ENCODE measurements around the gene HESX1.
A peak's percentile ranks its signal among the peaks of the same experiment; 100 is the strongest.

HESX1 gene

DNA sequence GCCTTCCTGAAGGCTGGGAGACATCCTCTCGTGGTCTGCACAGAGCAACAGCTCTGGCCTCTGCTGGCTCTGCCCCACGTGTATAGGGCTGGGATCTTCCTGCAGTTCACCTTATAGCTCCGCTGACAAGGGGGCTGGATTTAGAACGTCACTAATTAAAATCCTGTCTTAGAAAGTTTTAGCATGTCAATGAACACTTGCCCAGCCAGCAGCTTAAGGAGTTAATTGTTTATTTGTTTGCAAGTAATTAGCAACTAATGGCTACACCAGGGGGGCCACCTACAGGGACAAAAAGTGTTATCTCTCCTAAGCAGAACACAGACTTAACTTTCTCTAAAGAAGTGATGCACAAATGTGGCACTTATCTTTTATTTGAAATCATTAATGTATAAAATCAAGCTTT, at the start of gene HESX1:
HESX1 (minus strand) TSS at position 84 of the 403 bp plus-strand sequence; CDS start at position 24, 60 bp downstream.
- DNase-seq: no peak

GRCh38 chr3:57244946-57245345, 45.2 kb upstream of the HESX1 start:
- DNase-seq: no peak

DNA sequence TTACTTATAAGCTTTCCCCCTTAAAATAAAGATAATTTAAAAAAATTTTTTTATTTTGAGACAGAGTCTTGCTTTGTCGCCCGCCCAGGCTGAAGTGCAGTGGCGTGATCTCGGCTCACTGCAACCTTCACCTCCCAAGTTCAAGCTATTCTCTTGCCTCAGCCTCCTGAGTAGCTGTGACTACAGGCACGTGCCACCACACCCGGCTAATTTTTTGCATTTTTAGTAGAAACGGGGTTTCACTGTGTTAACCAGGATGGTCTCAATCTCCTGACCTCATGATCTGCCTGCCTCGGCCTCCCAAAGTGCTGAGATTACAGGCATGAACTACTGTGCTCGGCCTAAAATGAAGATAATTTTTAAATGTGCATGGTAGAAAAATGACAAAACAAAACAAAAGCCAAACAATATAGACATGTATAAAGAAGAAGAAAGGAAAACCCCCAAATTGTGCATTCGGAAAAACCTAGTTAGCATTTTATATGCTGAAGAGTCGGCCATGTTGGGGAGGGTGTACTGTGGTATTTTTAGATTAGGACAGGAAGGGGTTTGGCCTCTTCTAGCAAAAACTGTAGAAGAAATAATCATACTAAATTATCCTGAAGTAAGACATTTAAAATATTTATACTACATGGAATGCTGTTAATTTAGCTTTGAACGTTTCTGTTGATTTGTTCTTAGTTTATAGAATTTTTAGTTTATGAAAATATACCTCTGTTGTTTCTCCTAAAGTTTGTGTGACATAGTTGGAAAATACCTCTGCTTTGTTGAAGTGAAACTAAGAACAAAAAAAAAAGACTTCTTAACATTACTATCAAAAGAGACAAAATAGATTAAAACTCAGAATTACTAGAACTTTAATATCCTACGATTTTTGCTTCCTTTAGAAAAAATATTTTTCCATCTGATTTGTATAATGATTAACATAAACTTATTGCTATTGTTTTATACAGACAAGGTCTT, 35.1 kb upstream of the HESX1 start:
- DNase-seq: no peak

- no peak for DNase-seq
These were observed 34.0 kb upstream of the HESX1 start for GRCh38 chr3:57233799-57234198.

DNA sequence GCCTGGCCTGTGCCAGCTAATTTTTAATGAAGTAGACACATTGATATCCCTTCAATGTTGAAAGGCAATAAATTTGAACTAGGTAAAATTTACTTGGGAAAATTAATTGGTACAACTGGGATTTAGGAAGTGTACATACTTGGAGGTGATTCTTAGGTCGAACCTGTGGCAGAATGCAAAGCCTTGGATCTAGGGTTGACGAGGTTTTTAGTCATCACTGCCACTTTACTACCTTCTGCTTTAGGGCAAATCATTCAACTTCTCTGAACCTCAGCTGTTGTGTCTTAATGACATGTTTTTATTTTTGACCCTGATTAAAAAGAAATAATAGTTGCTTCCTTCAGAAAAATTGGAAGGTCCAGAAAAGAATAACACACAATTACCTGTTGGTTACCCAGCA, 30.2 kb upstream of the HESX1 start:
- no peak for DNase-seq

GRCh38 chr3:57227930-57228751, 28.4 kb upstream of the HESX1 start:
- peak; percentile 12 for DNase-seq

DNA sequence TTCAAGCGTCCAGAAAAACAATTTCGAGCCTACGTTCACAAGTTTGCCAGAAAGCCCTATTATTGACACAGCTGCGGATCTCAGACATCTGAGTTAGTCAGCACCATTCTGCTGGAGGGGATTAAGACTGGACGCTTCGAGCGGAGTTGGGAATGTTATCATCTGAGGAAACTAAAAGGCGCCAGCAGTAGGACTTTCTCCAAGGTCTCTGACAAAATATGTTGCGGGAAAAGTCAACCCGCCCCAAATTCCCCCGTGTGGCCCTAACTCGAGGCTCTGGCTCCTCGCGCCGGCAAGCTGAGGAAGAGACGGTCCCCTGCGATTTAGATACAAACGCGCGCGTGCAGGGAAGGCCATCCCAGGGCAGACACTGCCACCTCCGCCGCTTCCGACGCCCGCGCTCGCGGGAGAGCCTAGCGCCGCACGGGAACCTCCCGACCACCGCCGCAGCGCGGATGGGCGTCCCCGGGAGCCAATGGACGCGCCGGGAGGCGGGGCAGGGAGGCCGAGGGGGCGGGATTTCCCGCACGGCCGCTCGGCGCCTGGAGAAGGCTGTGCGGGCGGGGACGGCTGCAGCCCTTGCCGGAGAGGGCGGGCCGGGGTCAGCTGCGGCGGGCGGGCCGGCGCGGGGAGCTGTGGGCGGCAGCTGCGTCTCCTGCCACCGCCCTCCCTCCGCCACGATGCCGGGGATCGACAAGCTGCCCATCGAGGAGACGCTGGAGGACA, 27.6 kb upstream of the HESX1 start, which contains the start of gene APPL1:
APPL1 (plus strand) TSS at position 526 of the 726 bp plus-strand sequence; CDS start at position 681, 155 bp downstream.
- peak; percentile 28 for DNase-seq

DNA sequence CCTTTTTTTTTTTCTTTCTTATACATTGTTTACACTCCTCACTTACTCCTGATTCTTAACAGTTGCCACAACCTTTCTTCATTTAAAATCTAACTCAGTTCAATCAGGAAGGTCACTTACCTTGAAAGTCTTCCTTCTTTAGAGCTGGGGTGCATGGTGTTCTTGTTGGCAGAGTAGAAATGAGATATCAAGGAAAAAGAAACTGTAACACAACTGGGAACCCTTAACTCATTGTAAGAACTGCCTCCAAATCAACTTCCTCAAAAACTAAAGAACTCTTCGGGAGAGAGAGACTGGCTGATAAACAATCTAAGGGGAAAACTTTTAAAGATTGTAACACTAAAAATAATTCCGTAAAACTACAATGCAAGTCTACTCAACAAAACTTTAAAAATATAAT, 26.4 kb upstream of the HESX1 start:
- DNase-seq: no peak

- DNase-seq: no peak
These were observed 25.1 kb upstream of the HESX1 start for GRCh38 chr3:57224856-57225255.

- DNase-seq: no peak
These were observed 22.1 kb upstream of the HESX1 start for GRCh38 chr3:57221883-57222282.

GRCh38 chr3:57206423-57206822, 6.6 kb upstream of the HESX1 start:
- DNase-seq: no peak

DNA sequence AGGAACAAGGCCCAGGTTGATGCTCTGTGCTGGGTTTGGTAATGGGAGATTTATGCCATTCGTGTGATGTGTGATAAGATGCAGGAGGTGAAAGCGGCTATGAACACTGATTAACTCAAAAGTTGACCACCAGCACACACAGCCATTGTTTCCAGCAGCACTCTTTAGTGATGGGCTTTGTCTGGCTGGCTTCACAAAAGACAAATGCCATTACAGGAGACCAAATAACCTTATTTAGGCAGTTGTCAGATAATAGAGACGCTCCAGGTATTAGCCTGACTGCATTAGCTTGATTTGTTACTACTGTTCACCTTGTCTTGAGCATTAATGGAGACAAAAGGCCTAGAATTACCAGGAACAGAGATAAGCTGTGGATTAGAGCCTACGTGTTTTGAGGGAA, 5.1 kb downstream of the HESX1 start:
- no peak for DNase-seq

DNA sequence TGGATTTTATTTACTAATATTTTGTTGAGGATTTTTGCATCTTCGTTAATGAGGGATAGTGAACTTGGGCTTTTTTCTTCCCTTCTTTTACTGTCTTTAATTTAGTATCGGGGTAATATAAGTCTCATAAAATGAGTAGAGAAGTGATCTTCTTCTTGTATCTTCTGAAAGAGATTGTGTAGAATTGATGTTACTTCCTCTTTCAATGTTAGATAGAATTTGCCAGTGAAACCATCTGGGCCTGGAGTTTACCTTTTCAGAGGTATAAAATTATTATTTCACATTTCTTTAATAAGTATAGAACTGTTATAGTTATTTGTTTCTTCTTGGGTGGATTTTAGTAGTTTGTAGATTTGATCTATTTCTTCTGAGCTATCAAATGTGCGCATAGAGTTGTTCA, 7.8 kb downstream of the HESX1 start:
- DNase-seq: no peak

DNA sequence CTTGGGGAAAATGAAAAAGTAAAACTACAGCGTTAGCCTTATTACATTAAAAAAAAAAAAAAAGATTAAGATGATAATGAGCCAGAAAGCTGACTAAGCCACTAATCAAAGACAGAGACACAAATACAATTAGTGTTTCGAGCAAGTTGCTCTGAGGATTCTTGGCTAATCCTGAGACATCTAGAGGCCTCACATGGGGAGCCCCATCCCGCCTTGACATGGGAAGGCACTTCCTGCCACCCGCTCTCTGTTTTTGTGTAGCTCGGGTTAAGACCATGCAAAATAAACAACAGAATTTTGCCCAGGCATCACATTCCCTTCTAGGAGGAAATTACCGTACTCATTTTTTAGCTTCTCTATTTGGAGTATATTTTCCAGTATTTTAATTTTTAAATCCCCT, 15.3 kb downstream of the HESX1 start:
- DNase-seq: no peak

GRCh38 chr3:57179580-57180410, 20.0 kb downstream of the HESX1 start:
- DNase-seq: no peak

GRCh38 chr3:57176045-57176444, 23.7 kb downstream of the HESX1 start:
- no peak for DNase-seq

DNA sequence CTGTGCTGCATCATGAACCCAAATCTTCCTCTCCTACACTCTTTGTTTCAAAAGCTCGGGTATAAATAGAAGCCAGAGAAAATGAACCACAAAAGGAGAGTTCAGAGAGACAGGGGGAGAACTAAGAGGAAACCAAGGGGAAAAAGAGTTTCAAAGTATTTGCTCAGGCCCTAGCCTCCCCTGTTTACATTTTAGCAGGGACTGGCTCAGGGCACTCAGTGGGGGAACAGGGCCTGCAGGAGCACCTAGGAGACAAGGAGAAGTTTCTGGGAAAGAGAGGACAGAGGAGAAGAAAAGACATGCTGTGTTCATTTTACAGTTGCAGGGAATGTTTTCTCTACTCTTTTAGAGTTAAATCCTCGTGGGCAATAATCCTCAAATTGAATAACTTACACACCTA, 26.1 kb downstream of the HESX1 start:
- no peak for DNase-seq

GRCh38 chr3:57170946-57171345, 28.8 kb downstream of the HESX1 start:
- no peak for DNase-seq

DNA sequence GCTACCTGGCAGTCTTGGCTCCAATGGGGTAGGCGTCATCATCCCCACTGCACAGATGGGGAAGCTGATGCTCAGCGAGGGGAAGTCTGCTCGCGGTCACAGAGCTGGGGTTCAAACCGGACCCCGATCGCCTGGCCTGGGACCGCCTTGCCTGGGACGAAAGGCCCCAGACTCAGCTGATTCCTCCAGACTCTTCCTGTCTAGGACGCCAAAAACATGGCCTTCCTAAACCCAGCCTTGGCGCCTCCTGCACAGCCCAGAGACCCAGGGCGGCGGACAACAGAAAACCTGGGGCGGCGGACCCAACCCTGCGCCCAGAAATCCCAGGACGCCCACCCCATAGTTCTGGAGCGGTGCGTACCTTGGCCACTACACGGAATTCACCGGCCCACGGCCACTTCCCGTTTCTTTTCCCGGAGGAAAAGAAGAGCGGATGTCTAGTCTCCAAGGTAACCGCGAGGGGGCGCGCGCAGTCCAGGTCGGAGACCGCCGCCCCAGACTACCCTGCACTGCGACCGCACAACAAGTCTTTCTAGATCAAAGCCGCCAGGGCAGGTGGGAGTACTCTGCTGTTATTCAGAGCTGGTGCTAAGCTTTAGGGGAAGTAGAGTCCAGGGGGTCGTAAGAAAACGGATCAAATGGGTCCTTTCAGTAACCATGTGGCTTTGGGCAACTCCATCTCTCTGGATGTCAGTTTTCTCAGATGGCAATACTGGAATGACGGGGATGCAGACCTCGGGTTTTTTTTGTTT, 29.7 kb downstream of the HESX1 start:
- DNase-seq: peak; percentile 61

GRCh38 chr3:57169108-57169507, 30.7 kb downstream of the HESX1 start:
- no peak for DNase-seq

GRCh38 chr3:57168151-57168550, 31.6 kb downstream of the HESX1 start:
- DNase-seq: no peak
